Measurements from ENCODE around the gene BASP1.
A peak's percentile ranks its signal among the peaks of the same experiment; 100 is the strongest.

The BASP1 gene

DNA sequence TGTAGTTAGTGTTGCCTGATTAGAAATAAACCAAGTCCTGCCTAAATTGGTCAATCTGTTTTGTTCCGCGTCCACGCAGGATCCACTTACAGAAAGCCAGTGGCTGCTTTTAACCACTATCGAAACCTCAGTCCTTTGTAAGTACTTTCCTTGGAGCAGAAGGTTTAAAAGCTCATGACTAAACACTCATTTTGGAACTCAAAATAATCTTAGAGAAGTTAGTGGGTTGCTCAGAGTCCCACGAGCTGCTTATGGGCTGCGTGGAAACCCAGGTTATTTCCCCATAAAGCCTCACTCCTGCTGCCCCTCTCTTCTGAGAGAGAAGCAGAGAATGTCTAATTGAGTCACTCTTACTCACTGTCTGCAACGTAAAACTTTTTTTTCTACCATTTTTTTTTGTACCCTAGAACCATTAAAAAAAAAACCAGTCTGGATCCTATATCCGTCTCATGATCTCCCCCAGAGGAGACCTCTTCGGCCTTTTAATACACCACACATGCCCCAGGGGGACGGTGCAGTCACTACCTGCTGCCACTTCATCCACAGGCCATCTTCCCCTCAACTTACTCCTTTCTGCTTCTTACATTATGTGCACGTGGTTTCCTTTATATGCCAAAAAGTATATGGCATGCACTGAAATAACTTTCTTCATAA is 7.6 kb downstream of the BASP1 start:
- DNase-seq (ENCODE audit: low spot score) = peak; percentile 38
- in situ Hi-C loops (cut with MboI; ENCODE audit: low pct_unique_long_range_greater_than_20kb, low sequenced_read_pairs, unreplicated experiment) = no loop called here
- TF ChIP-seq CTCF (IDR thresholded peaks at IDR 0.05; ENCODE audit: extremely low read depth, insufficient read depth, missing control alignments) = no peak

- DNase-seq (ENCODE audit: low spot score) = no peak
- in situ Hi-C loops (cut with MboI; ENCODE audit: low pct_unique_long_range_greater_than_20kb, low sequenced_read_pairs, unreplicated experiment) = no loop called here
- no peak for TF ChIP-seq CTCF (IDR thresholded peaks at IDR 0.05; ENCODE audit: extremely low read depth, insufficient read depth, missing control alignments)
Measured at GRCh38 chr5:17225520-17225919, 8.1 kb downstream of the BASP1 start.

DNA sequence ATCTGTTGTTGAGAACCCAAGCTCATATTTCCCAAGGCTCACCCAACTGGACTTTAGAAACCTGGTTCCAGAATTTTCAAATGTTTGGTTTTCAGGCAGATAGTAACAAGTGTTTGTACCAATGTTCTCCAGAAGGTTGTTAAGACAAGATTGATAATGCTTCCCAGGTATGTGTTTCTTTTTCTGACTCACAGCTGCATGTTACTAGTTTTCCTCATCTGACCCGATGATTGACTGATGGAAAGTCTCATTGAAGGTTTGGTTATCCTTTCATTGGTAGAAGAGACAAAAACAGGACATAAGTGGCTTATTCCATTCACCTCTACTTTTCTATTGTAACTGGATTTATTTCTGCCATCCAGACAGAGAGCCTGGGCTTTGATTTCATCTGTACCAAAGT is 10.4 kb downstream of the BASP1 start:
- in situ Hi-C loops (cut with MboI; ENCODE audit: low pct_unique_long_range_greater_than_20kb, low sequenced_read_pairs, unreplicated experiment) = no loop called here
- DNase-seq (ENCODE audit: low spot score) = no peak
- no peak for TF ChIP-seq CTCF (IDR thresholded peaks at IDR 0.05; ENCODE audit: extremely low read depth, insufficient read depth, missing control alignments)

- TF ChIP-seq CTCF (IDR thresholded peaks at IDR 0.05; ENCODE audit: extremely low read depth, insufficient read depth, missing control alignments) = no peak
- DNase-seq (ENCODE audit: low spot score) = peak; percentile 22
- in situ Hi-C loops (cut with MboI; ENCODE audit: low pct_unique_long_range_greater_than_20kb, low sequenced_read_pairs, unreplicated experiment) = no loop called here
Measured at GRCh38 chr5:17228821-17229291, 11.4 kb downstream of the BASP1 start.

DNA sequence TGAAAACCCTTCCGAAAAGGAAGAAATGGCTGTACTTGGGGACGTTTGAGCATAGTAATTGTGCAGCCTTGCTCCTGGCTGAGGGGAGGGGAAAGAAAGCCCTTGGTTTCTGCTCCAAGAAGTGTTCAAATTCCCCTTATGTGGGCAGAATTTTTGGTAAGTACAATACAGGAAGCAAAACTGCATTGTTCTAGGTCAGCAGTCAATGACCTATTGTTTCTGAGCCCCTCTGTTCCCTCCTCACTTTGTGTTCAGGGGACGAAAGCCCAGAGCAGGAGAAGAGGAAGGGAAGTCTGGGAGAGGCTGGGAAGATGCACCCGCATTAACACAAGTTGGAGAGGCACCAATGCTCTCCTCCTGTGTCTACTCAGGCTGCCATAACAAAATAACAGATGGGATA is 11.9 kb downstream of the BASP1 start:
- in situ Hi-C loops (cut with MboI; ENCODE audit: low pct_unique_long_range_greater_than_20kb, low sequenced_read_pairs, unreplicated experiment) = no loop called here
- no peak for TF ChIP-seq CTCF (IDR thresholded peaks at IDR 0.05; ENCODE audit: extremely low read depth, insufficient read depth, missing control alignments)
- peak; percentile 27 for DNase-seq (ENCODE audit: low spot score)

GRCh38 chr5:17230191-17230590 is 12.8 kb downstream of the BASP1 start:
- in situ Hi-C loops (cut with MboI; ENCODE audit: low pct_unique_long_range_greater_than_20kb, low sequenced_read_pairs, unreplicated experiment) = no loop called here
- no peak for TF ChIP-seq CTCF (IDR thresholded peaks at IDR 0.05; ENCODE audit: extremely low read depth, insufficient read depth, missing control alignments)
- no peak for DNase-seq (ENCODE audit: low spot score)
